HepG2 (cell line): ENCODE measurements around the gene PRDM8. TPM values are rescaled to one million over a fixed set of nuclear protein-coding genes. Genes with fewer than 3 reads are reported as not detected.

Experiments used
- CENPBD1 ChIP-seq: sonication (generic); formaldehyde crosslinking; IDR thresholded peaks from 2 replicates; pipeline ENCODE4 v1.8.0; 2022; ENCODE audit warnings: missing genetic modification reagents, low read depth, mild to moderate bottlenecking, borderline replicate concordance
- CHD2 ChIP-seq: IDR thresholded peaks from 2 replicates; pipeline ENCODE4 v1.6.1; 2011; ENCODE audit warnings: low read depth, low read length, improper control_type of control experiment
- GATAD2A ChIP-seq: IDR thresholded peaks from 2 replicates; pipeline ENCODE4 v1.6.1; 2016
- IKZF4 ChIP-seq: sonication (generic); formaldehyde crosslinking; IDR thresholded peaks from 2 replicates; pipeline ENCODE4 v1.5.1; 2020; ENCODE audit warnings: borderline replicate concordance, mild to moderate bottlenecking, low read depth, missing genetic modification reagents; ENCODE audit errors: not compliant biosample characterization
- KIAA2018 ChIP-seq: sonication (generic); formaldehyde crosslinking; IDR thresholded peaks from 2 replicates; pipeline ENCODE4 v1.5.0; 2020; ENCODE audit warnings: mild to moderate bottlenecking, missing genetic modification reagents, borderline replicate concordance
- MBNL3 ChIP-seq: fragments of 250-450 bp; sonication (Bioruptor Pico); conservative IDR thresholded peaks from 2 replicates; pipeline ENCODE4 v1.8.0; 2022; ENCODE audit warnings: mild to moderate bottlenecking, inconsistent platforms
- NFATC3 ChIP-seq: sonication (generic); formaldehyde crosslinking; IDR thresholded peaks from 2 replicates; pipeline ENCODE4 v1.5.1; 2020; ENCODE audit warnings: mild to moderate bottlenecking, missing genetic modification reagents
- NFIC ChIP-seq: IDR thresholded peaks from 2 replicates; pipeline ENCODE4 v1.6.1; 2012; ENCODE audit warnings: mild to moderate bottlenecking, low read length, inconsistent platforms
- SSRP1 ChIP-seq: IDR thresholded peaks from 2 replicates; pipeline ENCODE4 v1.6.1; 2016; ENCODE audit warnings: control low read depth
- THAP11 ChIP-seq: IDR thresholded peaks from 2 replicates; pipeline ENCODE4 v1.6.1; 2016; ENCODE audit warnings: missing biosample characterization, missing genetic modification reagents
- TP53 ChIP-seq: sonication (generic); formaldehyde crosslinking; conservative IDR thresholded peaks from 2 replicates; pipeline ENCODE4 v1.4.0; 2020; ENCODE audit warnings: missing genetic modification reagents
- ZNF329 ChIP-seq: sonication (generic); formaldehyde crosslinking; IDR thresholded peaks from 2 replicates; pipeline ENCODE4 v1.9.0; 2021; ENCODE audit warnings: low read depth, mild to moderate bottlenecking, missing genetic modification reagents
- ZNF367 ChIP-seq: sonication (generic); formaldehyde crosslinking; IDR thresholded peaks from 2 replicates; pipeline ENCODE4 v1.4.0; 2020; ENCODE audit warnings: missing genetic modification reagents, borderline replicate concordance
- polyA plus RNA-seq, 8 experiments: library from polyadenylated mRNA; depleted of rRNA in 3 of 8; stranded (reverse) in 7 of 8; unstranded in 1 of 8; fragments of >200 nt; fragmentation: Illumina TruSeq in 4 of 8; extraction: Trizol in 4 of 8; gene quantifications; 2 replicates each; pipeline versions ENCODE4 v1.2.1 to v1.2.3, GENCODE V29; 2011 to 2016; ENCODE audit warnings: low read depth in 4 of 8, missing spikeins in 1 of 8, mixed read lengths in 1 of 8; ENCODE audit not compliant: insufficient read depth in 1 of 8
- total RNA-seq, 5 experiments: library from RNA; depleted of rRNA; stranded (reverse); fragments of >200 nt; fragmentation: Illumina TruSeq; extraction: Trizol; gene quantifications; 2 replicates each; pipeline ENCODE4 v1.2.3, GENCODE V29; 2016; ENCODE audit warnings: low read depth in 1 of 5

Gene PRDM8
- total and polyA plus RNA-seq, 2 of the 13 experiments (the other 11 are each of a cell fraction or from before 2014, with no cell fraction given): 0.09 TPM; not detected in 1

- TF ChIP-seq KIAA2018 (no peak), NFATC3 (CRISPR knock-in tag) (no peak), ZNF329 (CRISPR knock-in tag) (no peak), CENPBD1 (no peak), THAP11 (CRISPR knock-in tag) (no peak), ZNF367 (CRISPR knock-in tag) (no peak), NFIC (no peak), CHD2 (no peak), IKZF4 (CRISPR knock-in tag) (no peak), MBNL3 (CRISPR knock-in tag) (no peak), GATAD2A (CRISPR knock-in tag) (no peak), SSRP1 (no peak), TP53 (CRISPR knock-in tag) (no peak)
Measured at GRCh38 chr4:80206521-80207171, 9.3 kb downstream of the PRDM8 start (continued).
